ENCODE measurements around the gene JAM2.

DNA sequence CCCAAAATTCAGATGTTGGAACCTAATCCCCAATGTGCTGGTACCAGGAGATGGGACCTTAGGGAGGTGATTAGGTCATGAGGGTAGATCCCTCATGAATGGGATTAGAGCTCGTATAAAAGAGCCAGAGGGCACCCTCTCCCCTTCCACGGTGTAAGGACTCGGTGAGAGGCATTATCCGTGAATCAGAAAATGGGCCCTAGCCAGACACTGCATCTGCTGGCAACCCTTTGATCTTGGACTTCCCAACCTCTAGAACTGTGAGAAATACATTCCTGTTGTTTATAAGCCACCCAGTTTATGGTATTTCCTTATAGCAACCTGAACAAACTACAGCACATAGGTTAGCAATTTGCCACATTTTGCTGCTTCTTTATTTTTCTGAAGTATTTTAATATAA is 14.5 kb upstream of the JAM2 start:
- TF ChIP-seq, protein P1, sequence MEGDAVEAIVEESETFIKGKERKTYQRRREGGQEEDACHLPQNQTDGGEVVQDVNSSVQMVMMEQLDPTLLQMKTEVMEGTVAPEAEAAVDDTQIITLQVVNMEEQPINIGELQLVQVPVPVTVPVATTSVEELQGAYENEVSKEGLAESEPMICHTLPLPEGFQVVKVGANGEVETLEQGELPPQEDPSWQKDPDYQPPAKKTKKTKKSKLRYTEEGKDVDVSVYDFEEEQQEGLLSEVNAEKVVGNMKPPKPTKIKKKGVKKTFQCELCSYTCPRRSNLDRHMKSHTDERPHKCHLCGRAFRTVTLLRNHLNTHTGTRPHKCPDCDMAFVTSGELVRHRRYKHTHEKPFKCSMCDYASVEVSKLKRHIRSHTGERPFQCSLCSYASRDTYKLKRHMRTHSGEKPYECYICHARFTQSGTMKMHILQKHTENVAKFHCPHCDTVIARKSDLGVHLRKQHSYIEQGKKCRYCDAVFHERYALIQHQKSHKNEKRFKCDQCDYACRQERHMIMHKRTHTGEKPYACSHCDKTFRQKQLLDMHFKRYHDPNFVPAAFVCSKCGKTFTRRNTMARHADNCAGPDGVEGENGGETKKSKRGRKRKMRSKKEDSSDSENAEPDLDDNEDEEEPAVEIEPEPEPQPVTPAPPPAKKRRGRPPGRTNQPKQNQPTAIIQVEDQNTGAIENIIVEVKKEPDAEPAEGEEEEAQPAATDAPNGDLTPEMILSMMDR (IDR thresholded peaks at IDR 0.05): no peak
- TF ChIP-seq CEBPB (IDR thresholded peaks at IDR 0.05) (no peak), POLR2A (IDR thresholded peaks at IDR 0.05; ENCODE audit: low read length) (no peak), USF2 (IDR thresholded peaks at IDR 0.05) (no peak), SREBF2 (IDR thresholded peaks at IDR 0.05) (no peak), MAFK (IDR thresholded peaks at IDR 0.05; ENCODE audit: partially characterized antibody) (no peak), RAD21 (conservative IDR thresholded peaks at IDR 0.05 in 1 of 2, IDR thresholded peaks at IDR 0.05 in 1 of 2) (no peak), MYC (IDR thresholded peaks at IDR 0.05; ENCODE audit: borderline replicate concordance, low read length) (no peak), JUN (IDR thresholded peaks at IDR 0.05) (no peak), REST (IDR thresholded peaks at IDR 0.05) (no peak), ELK1 (IDR thresholded peaks at IDR 0.05; ENCODE audit: low read depth, low read length) (no peak)
